ENCODE data around the gene AFP. TPM values are rescaled to one million over a fixed set of nuclear protein-coding genes. Genes with fewer than 3 reads are reported as not detected.

Gene AFP
- total and polyA plus RNA-seq, 2 of the 13 experiments (the other 11 are each of a cell fraction or from before 2014, with no cell fraction given): 9,434 to 13,105 TPM

GRCh38 chr4:73415807-73416238 lies 20.2 kb upstream of the AFP start (continued):
- TF ChIP-seq FOXP4 (CRISPR knock-in tag; IDR thresholded peaks at IDR 0.05) (peak; percentile 35; the same call in 1 of the 2 replicates), FOSL2 (CRISPR knock-in tag; IDR thresholded peaks at IDR 0.05) (peak; percentile 39; the same call in 1 of the 2 replicates), ATM (IDR thresholded peaks at IDR 0.05; ENCODE audit: borderline replicate concordance) (no peak), TCF7 (IDR thresholded peaks at IDR 0.05; ENCODE audit: low read depth) (peak; percentile 81), KDM2A (CRISPR knock-in tag; IDR thresholded peaks at IDR 0.05; ENCODE audit: borderline replicate concordance, low read depth) (no peak), POLR2AphosphoS2 (IDR thresholded peaks at IDR 0.05; ENCODE audit: low read depth, low read length) (peak; percentile 85; the same call in 1 of the 2 replicates), SNAPC4 (CRISPR knock-in tag; IDR thresholded peaks at IDR 0.05) (no peak), ZNF7 (CRISPR knock-in tag; IDR thresholded peaks at IDR 0.05) (no peak), ZIK1 (CRISPR knock-in tag; IDR thresholded peaks at IDR 0.05; ENCODE audit: borderline replicate concordance, low read depth) (no peak), ARID3A (IDR thresholded peaks at IDR 0.05; ENCODE audit: low read depth, low read length) (peak; percentile 91), ZNF777 (CRISPR knock-in tag; IDR thresholded peaks at IDR 0.05) (0 out of 2 replicates have a peak, but pooled peaks have one; percentile 14), ZNF547 (CRISPR knock-in tag; IDR thresholded peaks at IDR 0.05) (no peak), SMYD3 (CRISPR knock-in tag; IDR thresholded peaks at IDR 0.05) (0 out of 2 replicates have a peak, but pooled peaks have one; percentile 28), SMAD9 (CRISPR knock-in tag; IDR thresholded peaks at IDR 0.05) (no peak), SOX6 (IDR thresholded peaks at IDR 0.05) (no peak), SOX6 (CRISPR knock-in tag; IDR thresholded peaks at IDR 0.05) (peak; percentile 26; the same call in 1 of the 2 replicates), ZZZ3 (CRISPR knock-in tag; IDR thresholded peaks at IDR 0.05; ENCODE audit: borderline replicate concordance) (no peak), CBX5 (CRISPR knock-in tag; IDR thresholded peaks at IDR 0.05; ENCODE audit: borderline replicate concordance) (no peak), RARA (CRISPR knock-in tag; IDR thresholded peaks at IDR 0.05) (peak; percentile 31; the same call in 1 of the 2 replicates)
- TF ChIP-seq, protein P1, sequence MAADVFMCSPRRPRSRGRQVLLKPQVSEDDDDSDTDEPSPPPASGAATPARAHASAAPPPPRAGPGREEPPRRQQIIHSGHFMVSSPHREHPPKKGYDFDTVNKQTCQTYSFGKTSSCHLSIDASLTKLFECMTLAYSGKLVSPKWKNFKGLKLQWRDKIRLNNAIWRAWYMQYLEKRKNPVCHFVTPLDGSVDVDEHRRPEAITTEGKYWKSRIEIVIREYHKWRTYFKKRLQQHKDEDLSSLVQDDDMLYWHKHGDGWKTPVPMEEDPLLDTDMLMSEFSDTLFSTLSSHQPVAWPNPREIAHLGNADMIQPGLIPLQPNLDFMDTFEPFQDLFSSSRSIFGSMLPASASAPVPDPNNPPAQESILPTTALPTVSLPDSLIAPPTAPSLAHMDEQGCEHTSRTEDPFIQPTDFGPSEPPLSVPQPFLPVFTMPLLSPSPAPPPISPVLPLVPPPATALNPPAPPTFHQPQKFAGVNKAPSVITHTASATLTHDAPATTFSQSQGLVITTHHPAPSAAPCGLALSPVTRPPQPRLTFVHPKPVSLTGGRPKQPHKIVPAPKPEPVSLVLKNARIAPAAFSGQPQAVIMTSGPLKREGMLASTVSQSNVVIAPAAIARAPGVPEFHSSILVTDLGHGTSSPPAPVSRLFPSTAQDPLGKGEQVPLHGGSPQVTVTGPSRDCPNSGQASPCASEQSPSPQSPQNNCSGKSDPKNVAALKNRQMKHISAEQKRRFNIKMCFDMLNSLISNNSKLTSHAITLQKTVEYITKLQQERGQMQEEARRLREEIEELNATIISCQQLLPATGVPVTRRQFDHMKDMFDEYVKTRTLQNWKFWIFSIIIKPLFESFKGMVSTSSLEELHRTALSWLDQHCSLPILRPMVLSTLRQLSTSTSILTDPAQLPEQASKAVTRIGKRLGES (CRISPR knock-in tag; IDR thresholded peaks at IDR 0.05; ENCODE audit: borderline replicate concordance): 0 out of 2 replicates have a peak, but pooled peaks have one; percentile 13
